ENCODE data around the gene ARRDC3.

The ARRDC3 gene

GRCh38 chr5:91361055-91361701, 21.9 kb downstream of the ARRDC3 start:
- no peak overlapping the region for H3K27ac ChIP-seq (ENCODE audit: extremely low read depth, low read depth, low read length)
- CTCF ChIA-PET, result no interaction called here
- no peaks in the 10 kb centered on the region for H3K36me3 ChIP-seq (ENCODE audit: control insufficient read depth in 2 of 2, insufficient read depth in 1 of 2, low read length in 2 of 2)
- POLR2A ChIA-PET, result no interaction called here
- no peaks in the 10 kb centered on the region for H3K4me1 ChIP-seq (ENCODE audit: control insufficient read depth, insufficient read depth, low read length)
- no peak overlapping the region for H3K4me3 ChIP-seq (ENCODE audit: low read depth, low read length)
- H3K9me3 ChIP-seq (ENCODE audit: control insufficient read depth, insufficient read depth, low read depth, low read length), result no peaks in the 10 kb centered on the region
- TF ChIP-seq ZNF747 (tag by site-specific recombination; IDR thresholded peaks at IDR 0.05) (no peak), ZNF629 (tag by site-specific recombination; IDR thresholded peaks at IDR 0.05) (no peak), ZBTB7A (tag by site-specific recombination; IDR thresholded peaks at IDR 0.05; ENCODE audit: low read depth) (no peak), ZNF184 (tag by site-specific recombination; IDR thresholded peaks at IDR 0.05) (peak; percentile 61; the same call in 1 of the 2 replicates), SP2 (tag by site-specific recombination; IDR thresholded peaks at IDR 0.05) (no peak), ZBTB20 (tag by site-specific recombination; IDR thresholded peaks at IDR 0.05) (no peak), ZNF146 (tag by site-specific recombination; IDR thresholded peaks at IDR 0.05) (0 out of 2 replicates have a peak, but pooled peaks have one; percentile 9)

GRCh38 chr5:91359962-91360609, 23.0 kb downstream of the ARRDC3 start:
- H3K36me3 ChIP-seq (ENCODE audit: control insufficient read depth in 2 of 2, insufficient read depth in 1 of 2, low read length in 2 of 2), result no peaks in the 10 kb centered on the region
- H3K4me3 ChIP-seq (ENCODE audit: low read depth, low read length), result no peak overlapping the region
- ChIA-PET POLR2A (no interaction called here), CTCF (interaction anchor here (0.5 kb wide), 1 partner anchor 104 kb away, joined by 3 read pairs; no protein-coding TSS in a partner anchor)
- no peaks in the 10 kb centered on the region for H3K4me1 ChIP-seq (ENCODE audit: control insufficient read depth, insufficient read depth, low read length)
- TF ChIP-seq ZNF132 (tag by site-specific recombination; IDR thresholded peaks at IDR 0.05; ENCODE audit: borderline replicate concordance), result no peak
- no peak for TF ChIP-seq ZNF398 (tag by site-specific recombination; IDR thresholded peaks at IDR 0.05)
- TF ChIP-seq ZNF571 (tag by site-specific recombination; IDR thresholded peaks at IDR 0.05), result no peak
- TF ChIP-seq ZNF23 (tag by site-specific recombination; IDR thresholded peaks at IDR 0.05; ENCODE audit: borderline replicate concordance), result no peak
- TF ChIP-seq OSR2 (tag by site-specific recombination; IDR thresholded peaks at IDR 0.05), result no peak
- TF ChIP-seq REST (tag by site-specific recombination; IDR thresholded peaks at IDR 0.05), result no peak
- H3K9me3 ChIP-seq (ENCODE audit: control insufficient read depth, insufficient read depth, low read depth, low read length), result no peaks in the 10 kb centered on the region
- no peak overlapping the region for H3K27ac ChIP-seq (ENCODE audit: extremely low read depth, low read depth, low read length)

- H3K9me3 ChIP-seq (ENCODE audit: control insufficient read depth, insufficient read depth, low read depth, low read length), result no peaks in the 10 kb centered on the region
- TF ChIP-seq ZNF157 (tag by site-specific recombination; IDR thresholded peaks at IDR 0.05) (no peak), ZNF791 (tag by site-specific recombination; IDR thresholded peaks at IDR 0.05) (no peak), ZNF211 (tag by site-specific recombination; IDR thresholded peaks at IDR 0.05; ENCODE audit: low read depth) (no peak), ZBTB17 (tag by site-specific recombination; IDR thresholded peaks at IDR 0.05) (no peak), ZNF621 (tag by site-specific recombination; IDR thresholded peaks at IDR 0.05) (no peak)
- ChIA-PET POLR2A (no interaction called here), CTCF (no interaction called here)
- no peak overlapping the region for H3K4me3 ChIP-seq (ENCODE audit: low read depth, low read length)
- H3K36me3 ChIP-seq (ENCODE audit: control insufficient read depth in 2 of 2, insufficient read depth in 1 of 2, low read length in 2 of 2), result no peaks in the 10 kb centered on the region
- no peak overlapping the region for H3K27ac ChIP-seq (ENCODE audit: extremely low read depth, low read depth, low read length)
- no peaks in the 10 kb centered on the region for H3K4me1 ChIP-seq (ENCODE audit: control insufficient read depth, insufficient read depth, low read length)
Observed at GRCh38 chr5:91357806-91358205, 25.3 kb downstream of the ARRDC3 start.

Data from HEK293 (cell line).